Natural killer cell (primary cell): ENCODE data around the gene ZFYVE27. TPM values are rescaled to one million over a fixed set of nuclear protein-coding genes. Genes with fewer than 3 reads are reported as not detected.
A peak's percentile ranks its signal among the peaks of the same experiment; 100 is the strongest.
"Not testable (repeated sequence)": the region's sequence is repeated elsewhere in the genome, so short reads cannot be mapped to it uniquely, and the experiment has no call there.

Experiments used
- ATAC-seq, 3 donors: fragments of 150-1000 bp in 2 of 3; fragments of 200-7000 bp in 1 of 3; cut with Tn5 transposase; 1 replicate in 1 of 3; 2 replicates in 2 of 3; pipeline ENCODE4 v1.10.0; 2021; ENCODE audit warnings: mild to moderate bottlenecking in 2 of 3, moderate library complexity in 2 of 3
- DNase-seq, 2 donors: peaks; one replicate each; pipeline versions ENCODE4 v3.0.0 to v3.0.0-alpha.2; 2013 to 2021; ENCODE audit warnings: mixed read lengths in 1 of 2
- H3K27ac ChIP-seq: one replicate; pipeline ENCODE4 v1.5.1; 2013; ENCODE audit warnings: mild to moderate bottlenecking, low read length
- H3K27me3 ChIP-seq: one replicate; pipeline ENCODE4 v1.6.1; 2013; ENCODE audit warnings: low read length; ENCODE audit not compliant: control insufficient read depth, insufficient read depth
- H3K36me3 ChIP-seq: one replicate; pipeline ENCODE4 v1.6.1; 2013; ENCODE audit warnings: low read length; ENCODE audit not compliant: control insufficient read depth, insufficient read depth
- H3K4me1 ChIP-seq: one replicate; pipeline ENCODE4 v1.6.1; 2013; ENCODE audit warnings: low read length; ENCODE audit not compliant: control insufficient read depth, insufficient read depth
- H3K4me3 ChIP-seq: one replicate; pipeline ENCODE4 v1.5.1; 2013; ENCODE audit warnings: low read length
- H3K9me3 ChIP-seq: one replicate; pipeline ENCODE4 v1.6.1; 2013; ENCODE audit warnings: low read length; ENCODE audit not compliant: control insufficient read depth, insufficient read depth
- H3K27ac Mint-ChIP-seq, 2 donors: one replicate each; pipeline ENCODE4 v1.8.0; 2022; ENCODE audit warnings: mild to moderate bottlenecking in 2 of 2, mixed read lengths in 2 of 2, moderate library complexity in 1 of 2
- H3K27me3 Mint-ChIP-seq, 2 donors: one replicate each; pipeline ENCODE4 v1.8.0; 2022; ENCODE audit warnings: low read depth in 2 of 2, mixed read lengths in 2 of 2
- H3K36me3 Mint-ChIP-seq: one replicate; pipeline ENCODE4 v1.8.0; 2022; ENCODE audit warnings: mixed read lengths
- H3K4me1 Mint-ChIP-seq, 2 donors: one replicate each; pipeline ENCODE4 v1.8.0; 2022; ENCODE audit warnings: mixed read lengths in 2 of 2
- H3K4me3 Mint-ChIP-seq: one replicate; pipeline ENCODE4 v1.8.0; 2022; ENCODE audit warnings: mild to moderate bottlenecking, moderate library complexity, mixed read lengths
- H3K9me3 Mint-ChIP-seq, 2 donors: one replicate each; pipeline ENCODE4 v1.8.0; 2022; ENCODE audit warnings: mixed read lengths in 2 of 2
- WGBS: methylation state at CpG from one replicate; pipeline ENCODE4 v1.1.7; 2013; ENCODE audit warnings: missing lambda C conversion rate; ENCODE audit not compliant: insufficient coverage; 5-methylcytosine and 5-hydroxymethylcytosine counted together
- intact Hi-C: fragments of 100-400 bp; cut with micrococcal nuclease; formaldehyde crosslinking; loops from one replicate; pipeline ENCODE4 v1.14.2; 2022
- total RNA-seq, 4 donors: library from RNA; stranded (reverse); fragments of 120-200 nt in 1 of 4; gene quantifications; one replicate each; pipeline versions ENCODE4 v1.2.3 to v1.2.4, GENCODE V29; 2013 to 2022
- TF ChIP-seq, protein P1 (sequence below): fragments of 200-600 bp; IDR thresholded peaks from one replicate; pipeline ENCODE4 v1.8.0; 2022; ENCODE audit warnings: antibody characterized with exemption

Gene ZFYVE27
- total RNA-seq, 3 donors from 2014 or later (not counting 1 experiment from before 2014, with no cell fraction given): 63.0 to 82.8 (median 76.4) TPM

DNA sequence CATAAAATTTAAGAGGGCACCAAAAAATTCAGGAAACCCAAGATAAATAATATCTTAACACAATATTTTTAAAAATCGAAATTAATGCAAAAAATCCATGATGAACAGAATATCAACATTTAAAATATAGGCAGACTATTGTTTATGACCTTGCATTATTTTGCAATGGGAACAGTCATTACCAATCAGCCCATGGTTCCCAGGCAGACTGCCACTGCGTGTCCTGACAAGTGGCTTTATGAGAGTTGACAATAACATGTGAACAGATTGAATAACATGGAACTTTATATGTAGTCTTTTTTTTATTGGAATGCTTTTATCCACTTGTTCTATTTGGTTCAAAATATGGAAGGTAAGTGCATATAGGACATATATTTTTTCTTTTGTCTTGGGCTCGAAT is 46.8 kb upstream of the ZFYVE27 start:
- H3K4me3 Mint-ChIP-seq: no peak overlapping the region
- Histone ChIP-seq H3K27me3 (no peaks in the 10 kb centered on the region), H3K4me1 (peaks cover 15% of the 10 kb centered on the region), H3K27ac (no peak overlapping the region), H3K36me3 (no peaks in the 10 kb centered on the region), H3K9me3 (no peaks in the 10 kb centered on the region), H3K4me3 (no peak overlapping the region)
- no peaks in the 10 kb centered on the region for H3K9me3 Mint-ChIP-seq
- peaks cover 9 to 18% of the 10 kb centered on the region in 2 donors for H3K4me1 Mint-ChIP-seq
- ATAC-seq (no peak), DNase-seq (no peak)
- TF ChIP-seq, protein P1, sequence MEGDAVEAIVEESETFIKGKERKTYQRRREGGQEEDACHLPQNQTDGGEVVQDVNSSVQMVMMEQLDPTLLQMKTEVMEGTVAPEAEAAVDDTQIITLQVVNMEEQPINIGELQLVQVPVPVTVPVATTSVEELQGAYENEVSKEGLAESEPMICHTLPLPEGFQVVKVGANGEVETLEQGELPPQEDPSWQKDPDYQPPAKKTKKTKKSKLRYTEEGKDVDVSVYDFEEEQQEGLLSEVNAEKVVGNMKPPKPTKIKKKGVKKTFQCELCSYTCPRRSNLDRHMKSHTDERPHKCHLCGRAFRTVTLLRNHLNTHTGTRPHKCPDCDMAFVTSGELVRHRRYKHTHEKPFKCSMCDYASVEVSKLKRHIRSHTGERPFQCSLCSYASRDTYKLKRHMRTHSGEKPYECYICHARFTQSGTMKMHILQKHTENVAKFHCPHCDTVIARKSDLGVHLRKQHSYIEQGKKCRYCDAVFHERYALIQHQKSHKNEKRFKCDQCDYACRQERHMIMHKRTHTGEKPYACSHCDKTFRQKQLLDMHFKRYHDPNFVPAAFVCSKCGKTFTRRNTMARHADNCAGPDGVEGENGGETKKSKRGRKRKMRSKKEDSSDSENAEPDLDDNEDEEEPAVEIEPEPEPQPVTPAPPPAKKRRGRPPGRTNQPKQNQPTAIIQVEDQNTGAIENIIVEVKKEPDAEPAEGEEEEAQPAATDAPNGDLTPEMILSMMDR: no peak
- H3K27me3 Mint-ChIP-seq: no peaks in the 10 kb centered on the region
- 84% methylated on average over 3 of the region's 3 CpGs for WGBS
- H3K27ac Mint-ChIP-seq: no peak overlapping the region
- intact Hi-C loops: no loop called here
- H3K36me3 Mint-ChIP-seq: no peaks in the 10 kb centered on the region

DNA sequence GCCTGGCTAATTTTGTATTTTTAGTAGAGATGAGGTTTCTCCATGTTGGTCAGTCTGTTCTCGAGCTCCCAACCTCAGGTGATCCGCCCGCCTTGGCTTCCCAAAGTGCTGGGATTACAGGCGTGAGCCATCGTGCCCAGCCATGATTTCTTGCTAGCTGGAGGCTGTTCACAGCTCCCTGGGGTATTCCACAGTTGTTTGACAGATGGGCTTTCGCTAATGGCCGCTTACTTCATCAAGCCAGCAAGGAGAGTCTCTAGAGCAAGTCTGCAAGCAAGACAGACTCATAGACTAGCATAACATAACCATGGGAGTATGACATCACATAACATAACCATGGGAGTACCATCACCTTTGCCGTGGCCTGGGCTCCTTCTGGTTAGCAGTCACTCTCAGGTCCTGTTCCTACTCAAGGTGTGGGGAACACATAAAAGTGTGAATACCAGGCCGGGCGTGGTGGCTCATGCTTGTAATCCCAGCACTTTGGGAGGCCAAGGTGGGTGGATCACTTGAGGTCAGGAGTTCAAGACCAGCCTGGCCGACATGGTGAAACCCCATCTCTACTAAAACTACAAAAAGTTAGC is 38.8 kb upstream of the ZFYVE27 start:
- not testable (repeated sequence) for H3K4me3 Mint-ChIP-seq
- 80% methylated on average over 10 of the region's 11 CpGs for WGBS

DNA sequence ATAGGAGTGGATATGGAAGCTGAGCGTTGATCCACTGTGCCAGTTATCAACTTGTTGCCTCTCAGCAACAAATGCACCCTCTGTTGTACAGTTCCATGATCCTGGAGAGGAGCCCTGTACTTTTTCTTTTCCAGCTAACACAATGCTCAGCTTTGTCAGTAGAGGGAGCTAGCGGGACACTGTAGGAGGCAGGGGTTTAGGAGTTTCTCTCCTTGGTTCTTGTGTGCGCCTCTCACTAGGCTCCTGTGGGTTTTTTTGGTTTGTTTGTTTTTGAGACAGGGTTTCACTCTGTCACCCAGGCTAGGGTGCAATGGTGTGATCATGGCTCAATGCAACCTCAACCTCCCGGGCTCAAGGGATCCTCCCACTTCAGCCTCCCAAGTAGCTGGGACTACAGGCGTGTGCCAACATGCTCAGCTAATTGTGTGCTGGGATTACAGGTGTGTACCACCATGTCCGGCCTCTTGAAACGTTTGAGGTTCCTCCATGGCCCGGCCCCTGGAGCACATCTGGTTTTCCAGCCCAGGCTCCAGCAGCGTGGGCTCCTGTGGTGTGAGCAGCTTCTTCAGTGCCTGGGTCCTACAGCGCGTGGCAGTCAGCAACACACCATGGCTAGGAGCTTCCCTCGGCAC is 35.4 kb upstream of the ZFYVE27 start:
- 48% methylated on average over 12 of the region's 12 CpGs for WGBS
- Histone ChIP-seq H3K27me3 (no peaks in the 10 kb centered on the region), H3K36me3 (no peaks in the 10 kb centered on the region), H3K4me1 (peaks cover 3% of the 10 kb centered on the region), H3K9me3 (no peaks in the 10 kb centered on the region), H3K27ac (no peak overlapping the region), H3K4me3 (no peak overlapping the region)
- Mint-ChIP-seq H3K27me3 (peaks cover 0 to 5% of the 10 kb centered on the region in 2 donors), H3K27ac (no peak overlapping the region), H3K4me3 (no peak overlapping the region), H3K4me1 (peaks cover 6 to 7% of the 10 kb centered on the region in 2 donors), H3K9me3 (no peaks in the 10 kb centered on the region), H3K36me3 (no peaks in the 10 kb centered on the region)
- DNase-seq (peak in 1 of 2 donors; percentile 81), ATAC-seq (peak; percentile 88 to 97 (median 97))
- TF ChIP-seq, protein P1: peak; percentile 73
- intact Hi-C loops: loop anchor here (1.0 to 5.0 kb wide), 2 partner anchors 30 to 341 kb away; no protein-coding TSS in a partner anchor

More for the DNA sequence above, 38.8 kb upstream of the ZFYVE27 start:
- H3K9me3 ChIP-seq, H3K36me3 Mint-ChIP-seq, H3K9me3 Mint-ChIP-seq, H3K27me3 ChIP-seq, H3K4me1 ChIP-seq, H3K27ac Mint-ChIP-seq, H3K4me1 Mint-ChIP-seq, H3K27ac ChIP-seq, intact Hi-C loops, ATAC-seq, H3K36me3 ChIP-seq, H3K27me3 Mint-ChIP-seq, H3K4me3 ChIP-seq, DNase-seq: not testable (repeated sequence)

DNA sequence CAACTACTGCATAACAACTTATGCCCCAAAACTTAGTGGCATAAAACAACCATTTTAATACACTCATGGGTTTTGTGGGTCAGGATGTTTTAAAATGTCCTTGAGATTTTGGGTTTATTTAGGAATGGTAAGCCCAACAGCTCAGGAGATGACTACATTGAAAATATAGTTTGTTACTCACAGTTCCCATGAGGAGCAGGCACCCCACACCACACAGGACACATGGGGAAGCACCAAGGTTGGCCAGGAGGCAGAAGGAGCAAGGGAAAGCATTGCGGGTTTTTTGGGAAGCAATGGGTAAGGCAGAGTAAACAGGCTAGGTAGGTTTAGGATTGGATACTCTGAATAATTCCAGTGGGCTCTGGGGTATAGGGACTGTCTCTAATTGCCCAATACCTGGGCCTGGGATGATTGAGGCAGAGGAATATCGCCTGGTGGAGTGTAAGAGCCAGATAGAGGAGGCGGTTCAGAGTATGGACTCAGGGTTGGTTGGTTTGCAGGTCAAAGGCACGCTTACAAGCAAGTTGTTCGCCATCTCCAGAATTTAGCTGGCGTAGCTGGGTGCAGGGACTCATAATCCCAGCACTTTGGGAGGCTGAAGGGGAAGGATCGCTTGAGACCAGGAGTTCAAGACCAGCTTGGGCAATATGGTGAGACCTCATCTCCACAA is 33.4 kb upstream of the ZFYVE27 start:
- H3K36me3 Mint-ChIP-seq: no peaks in the 10 kb centered on the region
- WGBS: 85% methylated on average over 7 of the region's 7 CpGs
- no peak overlapping the region for H3K27ac ChIP-seq
- H3K27me3 Mint-ChIP-seq: peaks cover 0 to 7% of the 10 kb centered on the region in 2 donors
- no peaks in the 10 kb centered on the region for H3K9me3 ChIP-seq
- ATAC-seq (no peak), DNase-seq (no peak)
- intact Hi-C loops: loop anchor here (5.0 kb wide), 1 partner anchor 339 kb away; no protein-coding TSS in a partner anchor
- peaks cover 6 to 7% of the 10 kb centered on the region in 2 donors for H3K4me1 Mint-ChIP-seq
- H3K27me3 ChIP-seq: no peaks in the 10 kb centered on the region
- H3K4me1 ChIP-seq: peaks cover 3% of the 10 kb centered on the region
- H3K36me3 ChIP-seq: no peaks in the 10 kb centered on the region
- H3K27ac Mint-ChIP-seq: no peak overlapping the region
- H3K4me3 Mint-ChIP-seq: no peak overlapping the region
- no peaks in the 10 kb centered on the region for H3K9me3 Mint-ChIP-seq
- TF ChIP-seq, protein P1: no peak
- H3K4me3 ChIP-seq: no peak overlapping the region
